ENCODE results near the gene EIF5B. TPM values are rescaled to one million over a fixed set of nuclear protein-coding genes. Genes with fewer than 3 reads are reported as not detected.

The EIF5B gene
- total and polyA plus RNA-seq, 9 donors: 17.5 to 38.8 (median 30.4) TPM

- DNase-seq: no peak
- no peaks in the 10 kb centered on the region for H3K27me3 ChIP-seq
- H3K27ac ChIP-seq: no peak overlapping the region
- H3K4me3 ChIP-seq: no peak overlapping the region
- no peaks in the 10 kb centered on the region for H3K36me3 ChIP-seq
- TF ChIP-seq POLR2A (IDR thresholded peaks at IDR 0.05) (no peak), EP300 (IDR thresholded peaks at IDR 0.05) (no peak), CTCF (IDR thresholded peaks at IDR 0.05) (no peak)
- intact Hi-C loops (cut with DNase I): no loop called here
- 81 to 89% (median 89%) methylated on average over 4 of the region's 4 CpGs for WGBS, 3 donors
- H3K4me1 ChIP-seq (ENCODE audit: insufficient read depth): no peaks in the 10 kb centered on the region
- H3K9me3 ChIP-seq: no peaks in the 10 kb centered on the region
Measured at GRCh38 chr2:99401841-99402240, 64.7 kb downstream of the EIF5B start.

GRCh38 chr2:99403084-99403483 is 65.9 kb downstream of the EIF5B start:
- intact Hi-C loops (cut with DNase I): no loop called here
- Histone ChIP-seq H3K4me1 (ENCODE audit: insufficient read depth) (no peaks in the 10 kb centered on the region), H3K4me3 (no peak overlapping the region), H3K27ac (no peak overlapping the region), H3K36me3 (no peaks in the 10 kb centered on the region), H3K9me3 (no peaks in the 10 kb centered on the region), H3K27me3 (no peaks in the 10 kb centered on the region)
- no peak for TF ChIP-seq EP300 (IDR thresholded peaks at IDR 0.05)
- no peak for TF ChIP-seq CTCF (IDR thresholded peaks at IDR 0.05)
- TF ChIP-seq POLR2A (IDR thresholded peaks at IDR 0.05): no peak
- DNase-seq: no peak

- Histone ChIP-seq H3K9me3 (no peaks in the 10 kb centered on the region), H3K27ac (no peak overlapping the region), H3K4me1 (ENCODE audit: insufficient read depth) (no peaks in the 10 kb centered on the region), H3K4me3 (no peak overlapping the region), H3K27me3 (no peaks in the 10 kb centered on the region), H3K36me3 (no peaks in the 10 kb centered on the region)
- WGBS, 3 donors: 71 to 86% (median 82%) methylated on average over 4 of the region's 4 CpGs
- TF ChIP-seq CTCF (IDR thresholded peaks at IDR 0.05) (no peak), EP300 (IDR thresholded peaks at IDR 0.05) (no peak), POLR2A (IDR thresholded peaks at IDR 0.05) (no peak)
- intact Hi-C loops (cut with DNase I): no loop called here
- DNase-seq: no peak
Measured at GRCh38 chr2:99403524-99403923, 66.3 kb downstream of the EIF5B start.

- Histone ChIP-seq H3K27me3 (no peaks in the 10 kb centered on the region), H3K36me3 (no peaks in the 10 kb centered on the region), H3K27ac (no peak overlapping the region), H3K4me3 (no peak overlapping the region), H3K9me3 (no peaks in the 10 kb centered on the region), H3K4me1 (ENCODE audit: insufficient read depth) (no peaks in the 10 kb centered on the region)
- TF ChIP-seq POLR2A (IDR thresholded peaks at IDR 0.05) (no peak), CTCF (IDR thresholded peaks at IDR 0.05) (no peak), EP300 (IDR thresholded peaks at IDR 0.05) (no peak)
- intact Hi-C loops (cut with DNase I): no loop called here
- WGBS, 3 donors: 84 to 86% (median 85%) methylated on average over 8 of the region's 8 CpGs
- no peak for DNase-seq
Measured at GRCh38 chr2:99404039-99404796, 67.0 kb downstream of the EIF5B start.

Measured in ovary (tissue), 9 donors.